Spinal cord (tissue), 10 donors: Measurements from ENCODE around the gene DNAJB6. TPM values are rescaled to one million over a fixed set of nuclear protein-coding genes. Genes with fewer than 3 reads are reported as not detected.

Source experiments
- DNase-seq, 6 donors: peaks; one replicate each; pipeline versions ENCODE4 v3.0.0 to v3.0.0-alpha.2; 2013 to 2015; ENCODE audit warnings: low spot score in 6 of 6, low read depth in 4 of 6
- H3K27ac ChIP-seq: one replicate; pipeline ENCODE4 v1.5.1; 2013; ENCODE audit warnings: low read depth, low read length, control low read depth
- H3K27me3 ChIP-seq: one replicate; pipeline ENCODE4 v1.6.1; 2013; ENCODE audit warnings: low read length; ENCODE audit not compliant: control insufficient read depth, insufficient read depth
- H3K36me3 ChIP-seq: one replicate; pipeline ENCODE4 v1.6.1; 2013; ENCODE audit warnings: low read length; ENCODE audit not compliant: control insufficient read depth, insufficient read depth
- H3K4me1 ChIP-seq: one replicate; pipeline ENCODE4 v1.6.1; 2013; ENCODE audit warnings: low read length; ENCODE audit not compliant: control insufficient read depth, insufficient read depth
- H3K4me3 ChIP-seq: one replicate; pipeline ENCODE4 v1.5.1; 2013; ENCODE audit warnings: low read depth, low read length, control low read depth
- H3K9me3 ChIP-seq: one replicate; pipeline ENCODE4 v1.6.1; 2013; ENCODE audit warnings: low read length; ENCODE audit not compliant: control insufficient read depth, insufficient read depth
- WGBS: methylation state at CpG from one replicate; pipeline ENCODE4 v1.1.5; 2013; ENCODE audit warnings: missing lambda C conversion rate; ENCODE audit not compliant: insufficient coverage; 5-methylcytosine and 5-hydroxymethylcytosine counted together
- polyA plus RNA-seq, 2 donors: library from polyadenylated mRNA; unstranded; fragments of 120-200 nt; gene quantifications; one replicate each; pipeline ENCODE4 v1.2.1, GENCODE V29; 2013; ENCODE audit not compliant: insufficient read length in 2 of 2
- total RNA-seq, 2 donors: library from RNA; depleted of rRNA in 1 of 2; stranded (reverse); fragments of 120-200 nt in 1 of 2; fragments of >200 nt in 1 of 2; gene quantifications; one replicate each; pipeline versions ENCODE4 v1.2.3 to v1.2.4, GENCODE V29; 2013 to 2014
- donor health status: healthy.

DNAJB6 gene
- total and polyA plus RNA-seq, 4 donors = 120 to 225 (median 179) TPM

DNA sequence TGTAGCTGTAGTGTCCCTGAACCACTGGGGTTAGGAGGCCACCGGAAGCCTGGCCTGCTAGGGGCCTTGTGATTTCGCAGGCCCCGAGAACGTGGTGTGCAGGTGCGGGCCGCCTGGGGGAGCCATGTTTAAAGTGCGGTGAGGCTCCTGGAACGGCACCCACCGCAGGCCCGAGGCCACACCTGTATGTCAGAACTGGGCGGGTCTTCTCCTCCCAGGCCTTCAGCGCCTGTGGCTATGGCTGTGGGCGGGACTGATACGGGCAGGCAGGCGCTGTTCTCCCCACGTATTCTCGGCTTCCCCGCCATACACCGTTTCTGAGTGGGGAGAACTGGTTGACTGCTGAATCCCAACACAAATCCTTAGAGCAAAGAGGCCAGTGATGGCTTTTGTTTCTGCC is 74.8 kb downstream of the DNAJB6 start:
- WGBS = 92% methylated on average over 19 of the region's 19 CpGs
- Histone ChIP-seq H3K27me3 (no peaks in the 10 kb centered on the region), H3K27ac (no peak overlapping the region), H3K9me3 (no peaks in the 10 kb centered on the region), H3K4me1 (peaks cover 1% of the 10 kb centered on the region), H3K36me3 (peaks cover 79% of the 10 kb centered on the region), H3K4me3 (no peak overlapping the region)
- DNase-seq = no peak

DNA sequence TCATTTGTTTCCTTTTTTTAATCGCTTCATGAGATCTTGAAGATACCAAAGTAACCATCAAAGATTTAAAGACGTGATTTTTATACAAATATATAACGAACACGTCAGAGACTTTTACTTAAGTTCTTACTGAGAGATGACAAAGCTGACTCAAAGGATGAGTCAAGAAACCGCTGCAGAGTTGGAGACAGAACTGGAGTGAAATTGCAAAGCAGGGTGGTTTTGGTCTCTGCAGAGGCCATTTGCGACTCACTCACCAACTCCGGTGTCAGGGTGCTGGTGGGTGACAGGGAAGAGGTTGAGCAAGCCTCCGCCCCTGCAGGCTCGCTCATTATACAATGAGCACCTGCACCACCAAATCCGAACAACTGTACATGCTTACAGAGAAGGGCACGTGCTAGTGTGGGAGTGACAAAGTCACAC is 75.2 kb downstream of the DNAJB6 start:
- 95% methylated on average over 7 of the region's 11 CpGs for WGBS
- Histone ChIP-seq H3K27ac (no peak overlapping the region), H3K9me3 (no peaks in the 10 kb centered on the region), H3K27me3 (no peaks in the 10 kb centered on the region), H3K4me1 (no peaks in the 10 kb centered on the region), H3K4me3 (no peak overlapping the region), H3K36me3 (peaks cover 75% of the 10 kb centered on the region)
- no peak for DNase-seq

DNA sequence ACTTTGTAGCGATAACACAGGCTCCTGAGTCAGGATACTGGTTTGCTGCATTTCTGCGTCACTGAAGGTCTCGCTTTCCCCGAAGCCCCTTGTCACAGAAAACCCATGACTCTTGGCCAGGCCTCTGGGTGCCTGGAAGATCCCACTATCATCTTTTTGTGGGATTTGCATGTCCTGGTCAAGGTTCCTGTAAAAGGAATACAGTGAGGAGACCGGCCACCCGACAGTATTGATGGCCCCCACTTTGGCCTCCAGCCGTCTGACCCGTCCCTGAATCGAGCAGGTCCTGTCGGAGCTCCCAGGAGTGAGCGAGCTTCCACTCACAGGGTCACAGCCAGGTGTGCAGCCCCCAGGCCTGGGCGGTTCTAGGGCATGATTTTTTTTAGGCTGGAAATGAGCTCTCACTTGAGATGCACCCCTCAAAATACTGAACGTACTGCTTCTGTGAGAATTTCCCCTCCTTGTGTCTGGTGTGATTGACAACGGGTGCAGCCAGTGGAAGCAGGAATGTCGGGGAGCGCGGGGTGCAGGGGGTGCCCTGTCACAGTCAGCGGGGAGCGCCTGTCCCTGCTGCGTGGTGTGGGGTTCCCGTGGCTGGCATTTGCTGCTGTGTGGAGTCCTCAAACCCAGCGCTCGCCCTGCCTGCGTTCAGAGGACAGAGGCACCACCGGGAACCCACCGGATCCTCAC is 75.8 kb downstream of the DNAJB6 start:
- Histone ChIP-seq H3K36me3 (peaks cover 69% of the 10 kb centered on the region), H3K4me3 (no peak overlapping the region), H3K27ac (no peak overlapping the region), H3K27me3 (no peaks in the 10 kb centered on the region), H3K4me1 (no peaks in the 10 kb centered on the region), H3K9me3 (no peaks in the 10 kb centered on the region)
- DNase-seq = no peak
- WGBS = 95% methylated on average over 19 of the region's 26 CpGs

DNA sequence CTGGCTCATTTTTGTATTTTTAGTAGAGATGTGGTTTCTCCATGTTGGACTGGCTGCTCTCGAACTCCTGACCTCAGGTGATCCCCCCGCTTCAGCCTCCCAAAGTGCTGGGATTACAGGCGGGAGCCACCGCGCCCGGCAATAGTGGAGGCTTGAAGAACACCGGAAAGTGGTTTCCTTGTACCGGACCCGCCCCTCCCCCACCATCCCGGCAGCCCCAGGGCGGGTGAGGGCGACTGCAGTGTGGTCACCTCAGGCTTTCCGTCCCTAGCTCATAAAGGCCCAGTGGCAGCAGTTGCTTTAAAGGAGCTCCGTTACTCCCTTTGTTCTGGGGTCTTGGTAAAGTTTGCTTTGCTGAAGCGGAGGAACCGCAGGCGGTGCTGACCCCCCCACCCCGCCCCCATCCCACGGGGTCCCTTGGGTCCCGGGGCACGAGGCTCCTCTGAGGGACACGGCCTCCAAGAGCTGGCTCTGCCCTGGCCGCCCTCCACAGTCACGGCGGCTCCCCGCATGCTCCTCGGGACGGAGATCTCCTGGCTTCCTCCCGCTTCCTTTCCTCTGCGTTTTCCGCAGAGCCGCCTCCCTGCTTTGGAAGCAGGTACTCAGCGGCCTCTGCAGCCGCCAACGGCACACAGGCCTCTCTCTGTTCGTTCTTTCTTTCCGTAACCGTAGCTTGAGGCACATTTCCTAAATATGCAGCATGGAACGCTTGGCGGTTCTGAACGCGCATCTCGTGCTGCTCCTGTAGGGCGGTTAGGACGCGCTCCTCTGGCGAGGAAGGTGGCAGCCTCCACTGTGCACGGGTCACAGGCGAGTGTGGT is 77.3 kb downstream of the DNAJB6 start:
- H3K4me3 ChIP-seq = no peak overlapping the region
- DNase-seq = no peak
- H3K36me3 ChIP-seq = peaks cover 71% of the 10 kb centered on the region
- H3K27me3 ChIP-seq = no peaks in the 10 kb centered on the region
- H3K9me3 ChIP-seq = no peaks in the 10 kb centered on the region
- no peaks in the 10 kb centered on the region for H3K4me1 ChIP-seq
- no peak overlapping the region for H3K27ac ChIP-seq
- 95% methylated on average over 47 of the region's 49 CpGs for WGBS

DNA sequence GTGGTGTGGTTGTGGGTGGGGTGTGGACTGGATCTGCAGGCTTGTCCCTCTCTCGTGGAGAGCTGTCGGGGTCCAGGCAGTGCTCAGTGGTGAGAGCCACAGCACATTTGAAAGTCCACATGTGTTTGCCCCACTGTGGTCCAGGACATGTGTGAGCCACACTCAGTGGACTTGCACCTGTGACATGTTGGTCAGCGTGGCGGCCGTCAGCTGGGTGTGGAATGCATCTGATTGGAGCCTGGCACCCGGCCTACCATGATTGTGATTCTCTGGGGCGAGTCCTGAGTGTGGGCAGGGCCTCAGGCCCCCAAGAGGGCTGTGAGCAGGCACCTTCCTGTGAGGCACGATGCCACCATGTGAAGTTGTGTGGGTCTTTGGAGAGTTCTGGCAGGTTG is 77.9 kb downstream of the DNAJB6 start:
- Histone ChIP-seq H3K27ac (no peak overlapping the region), H3K9me3 (no peaks in the 10 kb centered on the region), H3K36me3 (peaks cover 65% of the 10 kb centered on the region), H3K4me3 (no peak overlapping the region), H3K27me3 (no peaks in the 10 kb centered on the region), H3K4me1 (no peaks in the 10 kb centered on the region)
- 94% methylated on average over 8 of the region's 8 CpGs for WGBS
- no peak for DNase-seq

DNA sequence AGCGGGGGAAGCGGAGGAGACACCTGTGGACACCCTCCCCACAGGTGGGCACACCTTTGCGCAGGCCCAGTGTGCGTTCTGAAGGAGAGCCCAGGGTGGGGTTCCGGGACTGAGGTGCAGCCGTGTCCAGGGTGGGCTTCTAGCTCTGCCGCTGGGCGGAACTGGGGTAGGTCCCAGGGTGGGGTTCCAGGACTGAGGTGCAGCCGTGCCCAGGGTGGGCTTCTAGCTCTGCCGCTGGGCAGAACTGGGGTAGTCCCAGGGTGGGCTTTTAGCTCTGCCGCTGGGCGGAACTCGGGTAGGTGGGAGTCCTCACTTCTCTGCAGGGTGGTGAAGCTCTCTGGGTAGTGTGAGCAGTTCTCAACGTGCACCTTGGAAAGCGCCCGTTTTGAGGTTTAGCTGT is 78.7 kb downstream of the DNAJB6 start:
- H3K4me3 ChIP-seq = no peak overlapping the region
- WGBS = 92% methylated on average over 16 of the region's 16 CpGs
- no peaks in the 10 kb centered on the region for H3K4me1 ChIP-seq
- no peak for DNase-seq
- no peaks in the 10 kb centered on the region for H3K27me3 ChIP-seq
- no peak overlapping the region for H3K27ac ChIP-seq
- H3K36me3 ChIP-seq = peaks cover 57% of the 10 kb centered on the region
- no peaks in the 10 kb centered on the region for H3K9me3 ChIP-seq

DNA sequence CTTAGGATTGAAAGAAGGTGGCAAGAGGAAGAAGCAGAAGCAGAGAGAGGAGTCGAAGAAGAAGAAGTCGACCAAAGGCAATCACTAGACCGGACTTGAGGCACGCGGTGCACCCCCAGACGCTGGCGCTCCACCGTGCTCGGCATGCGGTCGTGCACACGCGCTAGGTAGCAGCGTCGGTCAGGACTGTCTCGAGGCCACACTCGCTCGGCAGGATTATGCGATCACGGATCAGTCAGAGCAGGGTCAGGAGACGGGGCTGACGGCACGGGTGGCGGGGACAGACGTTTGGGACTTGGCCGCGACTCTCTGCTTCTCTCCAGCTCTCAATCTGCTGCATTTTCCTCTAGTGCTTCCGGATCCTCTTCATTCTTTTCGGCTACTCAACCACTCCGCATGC is 79.2 kb downstream of the DNAJB6 start:
- no peaks in the 10 kb centered on the region for H3K9me3 ChIP-seq
- H3K27me3 ChIP-seq = no peaks in the 10 kb centered on the region
- DNase-seq = no peak
- WGBS = 96% methylated on average over 30 of the region's 30 CpGs
- no peaks in the 10 kb centered on the region for H3K4me1 ChIP-seq
- peaks cover 55% of the 10 kb centered on the region for H3K36me3 ChIP-seq
- H3K27ac ChIP-seq = no peak overlapping the region
- H3K4me3 ChIP-seq = no peak overlapping the region

DNA sequence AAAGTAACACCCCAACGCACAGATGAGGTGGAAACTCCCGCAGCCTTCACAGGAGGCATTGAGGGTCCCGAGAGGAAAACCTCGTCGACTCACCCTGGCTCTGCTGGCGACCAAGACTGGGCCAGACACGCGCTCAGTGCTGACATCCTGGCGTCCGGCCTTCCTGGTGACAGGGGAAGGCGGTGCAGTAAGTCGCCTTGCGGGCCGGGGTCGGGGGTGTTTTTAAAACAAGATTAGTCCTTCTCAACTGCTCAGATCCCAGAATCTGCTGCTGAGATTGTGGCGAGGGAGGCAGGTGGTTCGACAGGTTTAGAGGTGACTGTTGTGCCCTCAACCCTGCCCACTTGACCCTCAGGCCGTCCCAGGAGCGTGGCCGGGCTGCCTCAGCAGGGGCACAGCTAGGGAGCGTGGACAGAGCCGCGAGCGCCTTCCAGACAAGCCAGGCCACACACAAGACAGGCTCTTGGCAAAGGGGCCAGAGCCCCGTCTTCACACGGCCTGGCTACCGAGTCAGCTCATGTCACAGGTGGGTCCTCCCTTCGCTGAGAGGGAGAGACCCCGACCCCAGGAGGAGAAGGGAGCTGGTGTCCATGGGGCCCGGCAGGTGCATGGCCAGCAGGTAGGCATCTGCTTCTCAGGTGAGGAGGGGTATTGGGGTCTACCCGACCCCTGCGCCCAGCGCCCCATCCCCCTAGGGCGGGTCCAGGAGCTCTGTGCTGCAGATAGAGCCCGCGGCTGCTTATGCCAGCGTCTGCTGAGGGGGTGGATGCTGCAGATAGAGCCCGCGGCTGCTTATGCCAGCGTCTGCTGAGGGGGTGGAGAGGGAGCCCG is 81.6 kb downstream of the DNAJB6 start:
- Histone ChIP-seq H3K36me3 (peaks cover 47% of the 10 kb centered on the region), H3K4me1 (no peaks in the 10 kb centered on the region), H3K9me3 (no peaks in the 10 kb centered on the region), H3K27ac (no peak overlapping the region), H3K27me3 (no peaks in the 10 kb centered on the region), H3K4me3 (no peak overlapping the region)
- 96% methylated on average over 37 of the region's 41 CpGs for WGBS
- DNase-seq = no peak

DNA sequence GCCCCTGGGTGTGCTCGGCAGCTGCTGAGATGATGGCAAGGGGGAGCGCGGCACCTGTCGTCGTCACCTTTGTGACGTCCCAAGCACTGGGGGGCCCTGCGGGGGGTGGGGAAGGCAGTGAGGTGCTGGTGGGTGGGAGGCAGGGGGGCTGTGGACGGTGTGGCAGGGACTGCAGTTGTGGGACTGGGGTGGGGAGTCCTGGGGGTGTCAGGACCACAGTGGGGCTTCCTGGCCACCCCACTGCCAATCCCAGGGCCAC is 82.2 kb downstream of the DNAJB6 start:
- WGBS = 70% methylated on average over 2 of the region's 8 CpGs
- no peak for DNase-seq
- no peaks in the 10 kb centered on the region for H3K4me1 ChIP-seq
- peaks cover 42% of the 10 kb centered on the region for H3K36me3 ChIP-seq
- no peak overlapping the region for H3K27ac ChIP-seq
- H3K9me3 ChIP-seq = no peaks in the 10 kb centered on the region
- no peak overlapping the region for H3K4me3 ChIP-seq
- H3K27me3 ChIP-seq = no peaks in the 10 kb centered on the region
